Liver (tissue), 3 donors: Measurements from ENCODE around the gene PRODH.

ENCODE experiments used
- EGR1 ChIP-seq, 2 donors: IDR thresholded peaks; 2 replicates each; pipeline ENCODE4 v1.6.1; 2016 to 2018; ENCODE audit warnings: antibody characterized with exemption in 2 of 2, low read depth in 2 of 2
- GABPA ChIP-seq, 2 donors: IDR thresholded peaks in 1 of 2; conservative IDR thresholded peaks in 1 of 2; 2 replicates each; pipeline ENCODE4 v1.6.1; 2016; ENCODE audit warnings: antibody characterized with exemption in 2 of 2, mild to moderate bottlenecking in 1 of 2, moderate library complexity in 1 of 2
- JUND ChIP-seq, 2 donors: IDR thresholded peaks; 2 replicates each; pipeline ENCODE4 v1.6.1; 2016; ENCODE audit warnings: antibody characterized with exemption in 2 of 2
- RAD21 ChIP-seq, 2 donors: IDR thresholded peaks; 2 replicates each; pipeline ENCODE4 v1.6.1; 2016; ENCODE audit warnings: antibody characterized with exemption in 2 of 2, mild to moderate bottlenecking in 2 of 2
- SP1 ChIP-seq: IDR thresholded peaks from 2 replicates; pipeline ENCODE4 v1.6.1; 2018; ENCODE audit warnings: antibody characterized with exemption, mild to moderate bottlenecking
- TAF1 ChIP-seq: conservative IDR thresholded peaks from 2 replicates; pipeline ENCODE4 v1.6.1; 2016; ENCODE audit warnings: antibody characterized with exemption, mild to moderate bottlenecking
- TF ChIP-seq, protein P1 (sequence below): fragments of 150-350 bp; IDR thresholded peaks from 2 replicates; pipeline ENCODE4 v1.5.1; 2017; ENCODE audit warnings: improper control_type of control experiment, low read depth, low read length; ENCODE audit not compliant: missing input control
- TF ChIP-seq, protein P2 (sequence below): IDR thresholded peaks from 2 replicates; pipeline ENCODE4 v1.6.1; 2016; ENCODE audit warnings: antibody characterized with exemption
- TF ChIP-seq, protein P3 (sequence below): IDR thresholded peaks from 2 replicates; pipeline ENCODE4 v1.6.1; 2016; ENCODE audit warnings: antibody characterized with exemption, mild to moderate bottlenecking
- TF ChIP-seq, protein P4 (sequence below): IDR thresholded peaks from 2 replicates; pipeline ENCODE4 v1.6.1; 2016; ENCODE audit warnings: antibody characterized with exemption
- donor health status: healthy.
- donor health status: healthy.

DNA sequence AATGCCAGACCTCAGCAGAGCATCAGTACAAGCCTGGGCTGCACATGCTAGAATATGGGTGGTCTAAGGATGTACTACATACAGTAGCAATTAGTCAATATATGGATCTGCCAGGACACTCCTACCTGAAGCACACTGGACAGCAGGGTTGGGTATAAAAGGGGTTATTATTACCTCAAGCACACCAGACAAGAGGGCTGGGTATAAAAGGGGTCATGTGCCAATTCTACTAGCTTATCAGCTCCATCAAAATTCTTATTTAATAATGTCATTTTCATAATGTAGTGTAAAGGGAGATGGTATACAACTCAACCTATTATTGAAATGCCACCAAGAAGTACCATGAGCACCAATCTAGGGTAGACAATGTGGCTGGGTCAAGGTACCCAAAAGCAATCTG lies 44.7 kb upstream of the PRODH start:
- TF ChIP-seq, protein P1, sequence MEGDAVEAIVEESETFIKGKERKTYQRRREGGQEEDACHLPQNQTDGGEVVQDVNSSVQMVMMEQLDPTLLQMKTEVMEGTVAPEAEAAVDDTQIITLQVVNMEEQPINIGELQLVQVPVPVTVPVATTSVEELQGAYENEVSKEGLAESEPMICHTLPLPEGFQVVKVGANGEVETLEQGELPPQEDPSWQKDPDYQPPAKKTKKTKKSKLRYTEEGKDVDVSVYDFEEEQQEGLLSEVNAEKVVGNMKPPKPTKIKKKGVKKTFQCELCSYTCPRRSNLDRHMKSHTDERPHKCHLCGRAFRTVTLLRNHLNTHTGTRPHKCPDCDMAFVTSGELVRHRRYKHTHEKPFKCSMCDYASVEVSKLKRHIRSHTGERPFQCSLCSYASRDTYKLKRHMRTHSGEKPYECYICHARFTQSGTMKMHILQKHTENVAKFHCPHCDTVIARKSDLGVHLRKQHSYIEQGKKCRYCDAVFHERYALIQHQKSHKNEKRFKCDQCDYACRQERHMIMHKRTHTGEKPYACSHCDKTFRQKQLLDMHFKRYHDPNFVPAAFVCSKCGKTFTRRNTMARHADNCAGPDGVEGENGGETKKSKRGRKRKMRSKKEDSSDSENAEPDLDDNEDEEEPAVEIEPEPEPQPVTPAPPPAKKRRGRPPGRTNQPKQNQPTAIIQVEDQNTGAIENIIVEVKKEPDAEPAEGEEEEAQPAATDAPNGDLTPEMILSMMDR, result no peak
- TF ChIP-seq SP1, result no peak
- TF ChIP-seq GABPA (IDR thresholded peaks at IDR 0.05 in 1 of 2, conservative IDR thresholded peaks at IDR 0.05 in 1 of 2), result no peak
- TF ChIP-seq RAD21 (IDR thresholded peaks at IDR 0.05), result no peak
- no peak for TF ChIP-seq JUND (IDR thresholded peaks at IDR 0.05)
- TF ChIP-seq EGR1 (IDR thresholded peaks at IDR 0.05; ENCODE audit: low read depth in 2 of 2), result no peak
- TF ChIP-seq, protein P2, sequence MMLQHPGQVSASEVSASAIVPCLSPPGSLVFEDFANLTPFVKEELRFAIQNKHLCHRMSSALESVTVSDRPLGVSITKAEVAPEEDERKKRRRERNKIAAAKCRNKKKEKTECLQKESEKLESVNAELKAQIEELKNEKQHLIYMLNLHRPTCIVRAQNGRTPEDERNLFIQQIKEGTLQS, result no peak
- TF ChIP-seq, protein P3, sequence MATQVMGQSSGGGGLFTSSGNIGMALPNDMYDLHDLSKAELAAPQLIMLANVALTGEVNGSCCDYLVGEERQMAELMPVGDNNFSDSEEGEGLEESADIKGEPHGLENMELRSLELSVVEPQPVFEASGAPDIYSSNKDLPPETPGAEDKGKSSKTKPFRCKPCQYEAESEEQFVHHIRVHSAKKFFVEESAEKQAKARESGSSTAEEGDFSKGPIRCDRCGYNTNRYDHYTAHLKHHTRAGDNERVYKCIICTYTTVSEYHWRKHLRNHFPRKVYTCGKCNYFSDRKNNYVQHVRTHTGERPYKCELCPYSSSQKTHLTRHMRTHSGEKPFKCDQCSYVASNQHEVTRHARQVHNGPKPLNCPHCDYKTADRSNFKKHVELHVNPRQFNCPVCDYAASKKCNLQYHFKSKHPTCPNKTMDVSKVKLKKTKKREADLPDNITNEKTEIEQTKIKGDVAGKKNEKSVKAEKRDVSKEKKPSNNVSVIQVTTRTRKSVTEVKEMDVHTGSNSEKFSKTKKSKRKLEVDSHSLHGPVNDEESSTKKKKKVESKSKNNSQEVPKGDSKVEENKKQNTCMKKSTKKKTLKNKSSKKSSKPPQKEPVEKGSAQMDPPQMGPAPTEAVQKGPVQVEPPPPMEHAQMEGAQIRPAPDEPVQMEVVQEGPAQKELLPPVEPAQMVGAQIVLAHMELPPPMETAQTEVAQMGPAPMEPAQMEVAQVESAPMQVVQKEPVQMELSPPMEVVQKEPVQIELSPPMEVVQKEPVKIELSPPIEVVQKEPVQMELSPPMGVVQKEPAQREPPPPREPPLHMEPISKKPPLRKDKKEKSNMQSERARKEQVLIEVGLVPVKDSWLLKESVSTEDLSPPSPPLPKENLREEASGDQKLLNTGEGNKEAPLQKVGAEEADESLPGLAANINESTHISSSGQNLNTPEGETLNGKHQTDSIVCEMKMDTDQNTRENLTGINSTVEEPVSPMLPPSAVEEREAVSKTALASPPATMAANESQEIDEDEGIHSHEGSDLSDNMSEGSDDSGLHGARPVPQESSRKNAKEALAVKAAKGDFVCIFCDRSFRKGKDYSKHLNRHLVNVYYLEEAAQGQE, result no peak
- TF ChIP-seq, protein P4, sequence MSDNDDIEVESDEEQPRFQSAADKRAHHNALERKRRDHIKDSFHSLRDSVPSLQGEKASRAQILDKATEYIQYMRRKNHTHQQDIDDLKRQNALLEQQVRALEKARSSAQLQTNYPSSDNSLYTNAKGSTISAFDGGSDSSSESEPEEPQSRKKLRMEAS, result no peak
- no peak for TF ChIP-seq TAF1
